K562 (cell line): ENCODE results near the gene PRKCB. TPM values are rescaled to one million over a fixed set of nuclear protein-coding genes. Genes with fewer than 3 reads are reported as not detected.

Source experiments
- CCAR2 ChIP-seq: fragments of 200-400 bp; formaldehyde crosslinking; IDR thresholded peaks from 2 replicates; pipeline ENCODE4 v1.6.1; 2017; ENCODE audit warnings: mild to moderate bottlenecking, low read depth, low read length
- MTA2 ChIP-seq: fragments of 450-650 bp; IDR thresholded peaks from 2 replicates; pipeline ENCODE4 v1.6.1; 2016; ENCODE audit warnings: low read depth
- TAF1 ChIP-seq: IDR thresholded peaks from 2 replicates; pipeline ENCODE4 v1.6.1; 2011; ENCODE audit warnings: mild to moderate bottlenecking, low read length, moderate library complexity; ENCODE audit not compliant: insufficient read depth, control insufficient read depth, severe bottlenecking; ENCODE audit errors: extremely low read depth
- polyA plus RNA-seq, 8 experiments: library from polyadenylated mRNA; depleted of rRNA in 4 of 8; stranded (reverse) in 5 of 8; unstranded in 3 of 8; fragments of >200 nt; fragmentation: Nextera tagmentation in 2 of 8; fragmentation: Illumina TruSeq in 1 of 8; extraction: Ambion mirVana in 2 of 8; extraction: Trizol in 1 of 8; gene quantifications; 2 replicates each; pipeline versions ENCODE4 v1.2.1 to v1.2.3, GENCODE V29; 2011 to 2014; ENCODE audit warnings: inconsistent platforms in 1 of 8, missing spikeins in 1 of 8
- total RNA-seq, 7 experiments: library from RNA; depleted of rRNA in 6 of 7; stranded (reverse); fragments of >200 nt in 6 of 7; fragmentation: Illumina TruSeq in 2 of 7; extraction: Trizol in 2 of 7; gene quantifications; 2 replicates each; pipeline versions ENCODE4 v1.2.1 to v1.2.3, GENCODE V29; 2011 to 2021; ENCODE audit warnings: low replicate concordance in 1 of 7
- TF ChIP-seq, protein P1 (sequence below): fragments of 200-400 bp; formaldehyde crosslinking; IDR thresholded peaks from 2 replicates; pipeline ENCODE4 v1.6.1; 2017; ENCODE audit warnings: mild to moderate bottlenecking, low read depth, low read length, moderate library complexity
- TF ChIP-seq, protein P2 (sequence below), 2 experiments: fragments of 450-650 bp in 1 of 2; IDR thresholded peaks; 2 replicates each; pipeline ENCODE4 v1.6.1; 2011 to 2017; ENCODE audit warnings: low read depth in 2 of 2, antibody characterized with exemption in 1 of 2, borderline replicate concordance in 1 of 2, low read length in 1 of 2, mild to moderate bottlenecking in 1 of 2, mixed read lengths in 1 of 2; ENCODE audit not compliant: control insufficient read depth in 1 of 2
- TF ChIP-seq, protein P3 (sequence below): fragments of 250-450 bp; sonication (Bioruptor Pico); IDR thresholded peaks from 2 replicates; pipeline ENCODE4 v1.6.1; 2021; ENCODE audit warnings: mild to moderate bottlenecking
- TF ChIP-seq, protein P4 (sequence below): fragments of 450-650 bp; formaldehyde crosslinking; IDR thresholded peaks from 2 replicates; pipeline ENCODE4 v1.4.0; 2022; ENCODE audit warnings: missing genetic modification characterization
- TF ChIP-seq, protein P5 (sequence below), 2 experiments: fragments of 150-350 bp in 1 of 2; IDR thresholded peaks; 2 replicates each; pipeline ENCODE4 v1.6.1; 2012 to 2016; ENCODE audit warnings: low read depth in 2 of 2, low read length in 2 of 2, mild to moderate bottlenecking in 1 of 2, moderate library complexity in 1 of 2
- TF ChIP-seq, protein P6 (sequence below): fragments of 150-350 bp; IDR thresholded peaks from 2 replicates; pipeline ENCODE4 v1.6.1; 2014; ENCODE audit warnings: low read depth, mild to moderate bottlenecking, low read length, borderline replicate concordance

Gene PRKCB
- total and polyA plus RNA-seq, 9 of the 15 experiments (the other 6 are each of a cell fraction or from before 2014, with no cell fraction given) = 49.9 to 276 (median 148) TPM

DNA sequence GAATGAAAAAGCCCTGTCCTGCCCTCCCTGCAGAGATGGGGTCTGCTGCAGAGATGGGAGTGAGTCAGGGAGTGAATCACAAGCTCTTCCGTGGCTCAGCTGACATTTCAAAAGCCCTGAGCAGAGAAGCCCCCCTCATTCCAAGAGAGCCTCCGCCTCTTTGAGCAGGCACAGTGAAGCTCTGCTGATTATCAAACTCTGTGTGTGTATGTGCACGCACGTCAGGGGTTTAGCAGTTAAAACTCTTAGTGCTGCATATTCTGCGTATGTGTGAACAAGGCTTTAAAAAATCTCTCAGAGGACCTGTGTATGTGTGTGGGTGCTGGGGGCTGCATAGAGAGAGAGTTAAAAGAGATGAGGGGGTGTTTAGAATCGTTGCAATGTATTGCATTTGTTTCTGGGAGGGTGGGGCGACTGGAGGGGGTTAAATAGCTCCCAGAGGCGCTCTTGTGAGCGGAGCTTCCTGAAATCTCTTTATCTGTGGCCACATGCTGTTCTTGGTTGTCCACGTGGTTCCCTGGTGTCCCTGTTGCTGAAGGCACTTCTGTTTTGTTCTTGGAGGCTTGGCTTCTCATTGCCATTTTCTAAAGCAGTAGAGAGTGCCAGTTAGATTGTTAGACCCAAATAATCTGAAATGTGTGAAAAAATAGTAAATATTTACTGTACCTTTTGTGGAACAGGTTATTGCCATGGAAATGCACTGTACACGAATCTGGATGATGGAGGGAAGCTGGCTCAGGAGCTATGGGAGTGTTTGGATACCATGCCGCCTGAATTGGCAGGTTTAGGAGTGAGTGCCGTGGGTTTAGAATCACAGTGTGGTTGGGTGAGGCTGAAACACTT lies 116.6 kb downstream of the PRKCB start (continued):
- TF ChIP-seq, protein P1, sequence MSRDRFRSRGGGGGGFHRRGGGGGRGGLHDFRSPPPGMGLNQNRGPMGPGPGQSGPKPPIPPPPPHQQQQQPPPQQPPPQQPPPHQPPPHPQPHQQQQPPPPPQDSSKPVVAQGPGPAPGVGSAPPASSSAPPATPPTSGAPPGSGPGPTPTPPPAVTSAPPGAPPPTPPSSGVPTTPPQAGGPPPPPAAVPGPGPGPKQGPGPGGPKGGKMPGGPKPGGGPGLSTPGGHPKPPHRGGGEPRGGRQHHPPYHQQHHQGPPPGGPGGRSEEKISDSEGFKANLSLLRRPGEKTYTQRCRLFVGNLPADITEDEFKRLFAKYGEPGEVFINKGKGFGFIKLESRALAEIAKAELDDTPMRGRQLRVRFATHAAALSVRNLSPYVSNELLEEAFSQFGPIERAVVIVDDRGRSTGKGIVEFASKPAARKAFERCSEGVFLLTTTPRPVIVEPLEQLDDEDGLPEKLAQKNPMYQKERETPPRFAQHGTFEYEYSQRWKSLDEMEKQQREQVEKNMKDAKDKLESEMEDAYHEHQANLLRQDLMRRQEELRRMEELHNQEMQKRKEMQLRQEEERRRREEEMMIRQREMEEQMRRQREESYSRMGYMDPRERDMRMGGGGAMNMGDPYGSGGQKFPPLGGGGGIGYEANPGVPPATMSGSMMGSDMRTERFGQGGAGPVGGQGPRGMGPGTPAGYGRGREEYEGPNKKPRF = no peak
- TF ChIP-seq, protein P2, sequence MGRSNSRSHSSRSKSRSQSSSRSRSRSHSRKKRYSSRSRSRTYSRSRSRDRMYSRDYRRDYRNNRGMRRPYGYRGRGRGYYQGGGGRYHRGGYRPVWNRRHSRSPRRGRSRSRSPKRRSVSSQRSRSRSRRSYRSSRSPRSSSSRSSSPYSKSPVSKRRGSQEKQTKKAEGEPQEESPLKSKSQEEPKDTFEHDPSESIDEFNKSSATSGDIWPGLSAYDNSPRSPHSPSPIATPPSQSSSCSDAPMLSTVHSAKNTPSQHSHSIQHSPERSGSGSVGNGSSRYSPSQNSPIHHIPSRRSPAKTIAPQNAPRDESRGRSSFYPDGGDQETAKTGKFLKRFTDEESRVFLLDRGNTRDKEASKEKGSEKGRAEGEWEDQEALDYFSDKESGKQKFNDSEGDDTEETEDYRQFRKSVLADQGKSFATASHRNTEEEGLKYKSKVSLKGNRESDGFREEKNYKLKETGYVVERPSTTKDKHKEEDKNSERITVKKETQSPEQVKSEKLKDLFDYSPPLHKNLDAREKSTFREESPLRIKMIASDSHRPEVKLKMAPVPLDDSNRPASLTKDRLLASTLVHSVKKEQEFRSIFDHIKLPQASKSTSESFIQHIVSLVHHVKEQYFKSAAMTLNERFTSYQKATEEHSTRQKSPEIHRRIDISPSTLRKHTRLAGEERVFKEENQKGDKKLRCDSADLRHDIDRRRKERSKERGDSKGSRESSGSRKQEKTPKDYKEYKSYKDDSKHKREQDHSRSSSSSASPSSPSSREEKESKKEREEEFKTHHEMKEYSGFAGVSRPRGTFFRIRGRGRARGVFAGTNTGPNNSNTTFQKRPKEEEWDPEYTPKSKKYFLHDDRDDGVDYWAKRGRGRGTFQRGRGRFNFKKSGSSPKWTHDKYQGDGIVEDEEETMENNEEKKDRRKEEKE (IDR thresholded peaks at IDR 0.05; ENCODE audit: borderline replicate concordance in 1 of 2, control insufficient read depth in 1 of 2, low read depth in 2 of 2, low read length in 1 of 2) = no peak
- TF ChIP-seq, protein P3, sequence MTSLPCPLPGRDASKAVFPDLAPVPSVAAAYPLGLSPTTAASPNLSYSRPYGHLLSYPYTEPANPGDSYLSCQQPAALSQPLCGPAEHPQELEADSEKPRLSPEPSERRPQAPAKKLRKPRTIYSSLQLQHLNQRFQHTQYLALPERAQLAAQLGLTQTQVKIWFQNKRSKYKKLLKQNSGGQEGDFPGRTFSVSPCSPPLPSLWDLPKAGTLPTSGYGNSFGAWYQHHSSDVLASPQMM = no peak
- TF ChIP-seq, protein P4, sequence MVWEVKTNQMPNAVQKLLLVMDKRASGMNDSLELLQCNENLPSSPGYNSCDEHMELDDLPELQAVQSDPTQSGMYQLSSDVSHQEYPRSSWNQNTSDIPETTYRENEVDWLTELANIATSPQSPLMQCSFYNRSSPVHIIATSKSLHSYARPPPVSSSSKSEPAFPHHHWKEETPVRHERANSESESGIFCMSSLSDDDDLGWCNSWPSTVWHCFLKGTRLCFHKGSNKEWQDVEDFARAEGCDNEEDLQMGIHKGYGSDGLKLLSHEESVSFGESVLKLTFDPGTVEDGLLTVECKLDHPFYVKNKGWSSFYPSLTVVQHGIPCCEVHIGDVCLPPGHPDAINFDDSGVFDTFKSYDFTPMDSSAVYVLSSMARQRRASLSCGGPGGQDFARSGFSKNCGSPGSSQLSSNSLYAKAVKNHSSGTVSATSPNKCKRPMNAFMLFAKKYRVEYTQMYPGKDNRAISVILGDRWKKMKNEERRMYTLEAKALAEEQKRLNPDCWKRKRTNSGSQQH (CRISPR knock-in tag) = no peak
- TF ChIP-seq, protein P5, sequence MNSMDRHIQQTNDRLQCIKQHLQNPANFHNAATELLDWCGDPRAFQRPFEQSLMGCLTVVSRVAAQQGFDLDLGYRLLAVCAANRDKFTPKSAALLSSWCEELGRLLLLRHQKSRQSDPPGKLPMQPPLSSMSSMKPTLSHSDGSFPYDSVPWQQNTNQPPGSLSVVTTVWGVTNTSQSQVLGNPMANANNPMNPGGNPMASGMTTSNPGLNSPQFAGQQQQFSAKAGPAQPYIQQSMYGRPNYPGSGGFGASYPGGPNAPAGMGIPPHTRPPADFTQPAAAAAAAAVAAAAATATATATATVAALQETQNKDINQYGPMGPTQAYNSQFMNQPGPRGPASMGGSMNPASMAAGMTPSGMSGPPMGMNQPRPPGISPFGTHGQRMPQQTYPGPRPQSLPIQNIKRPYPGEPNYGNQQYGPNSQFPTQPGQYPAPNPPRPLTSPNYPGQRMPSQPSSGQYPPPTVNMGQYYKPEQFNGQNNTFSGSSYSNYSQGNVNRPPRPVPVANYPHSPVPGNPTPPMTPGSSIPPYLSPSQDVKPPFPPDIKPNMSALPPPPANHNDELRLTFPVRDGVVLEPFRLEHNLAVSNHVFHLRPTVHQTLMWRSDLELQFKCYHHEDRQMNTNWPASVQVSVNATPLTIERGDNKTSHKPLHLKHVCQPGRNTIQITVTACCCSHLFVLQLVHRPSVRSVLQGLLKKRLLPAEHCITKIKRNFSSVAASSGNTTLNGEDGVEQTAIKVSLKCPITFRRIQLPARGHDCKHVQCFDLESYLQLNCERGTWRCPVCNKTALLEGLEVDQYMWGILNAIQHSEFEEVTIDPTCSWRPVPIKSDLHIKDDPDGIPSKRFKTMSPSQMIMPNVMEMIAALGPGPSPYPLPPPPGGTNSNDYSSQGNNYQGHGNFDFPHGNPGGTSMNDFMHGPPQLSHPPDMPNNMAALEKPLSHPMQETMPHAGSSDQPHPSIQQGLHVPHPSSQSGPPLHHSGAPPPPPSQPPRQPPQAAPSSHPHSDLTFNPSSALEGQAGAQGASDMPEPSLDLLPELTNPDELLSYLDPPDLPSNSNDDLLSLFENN (IDR thresholded peaks at IDR 0.05; ENCODE audit: low read depth in 2 of 2, low read length in 2 of 2) = no peak
- TF ChIP-seq TAF1 (no peak), MTA2 (no peak), CCAR2 (no peak)
- TF ChIP-seq, protein P6, sequence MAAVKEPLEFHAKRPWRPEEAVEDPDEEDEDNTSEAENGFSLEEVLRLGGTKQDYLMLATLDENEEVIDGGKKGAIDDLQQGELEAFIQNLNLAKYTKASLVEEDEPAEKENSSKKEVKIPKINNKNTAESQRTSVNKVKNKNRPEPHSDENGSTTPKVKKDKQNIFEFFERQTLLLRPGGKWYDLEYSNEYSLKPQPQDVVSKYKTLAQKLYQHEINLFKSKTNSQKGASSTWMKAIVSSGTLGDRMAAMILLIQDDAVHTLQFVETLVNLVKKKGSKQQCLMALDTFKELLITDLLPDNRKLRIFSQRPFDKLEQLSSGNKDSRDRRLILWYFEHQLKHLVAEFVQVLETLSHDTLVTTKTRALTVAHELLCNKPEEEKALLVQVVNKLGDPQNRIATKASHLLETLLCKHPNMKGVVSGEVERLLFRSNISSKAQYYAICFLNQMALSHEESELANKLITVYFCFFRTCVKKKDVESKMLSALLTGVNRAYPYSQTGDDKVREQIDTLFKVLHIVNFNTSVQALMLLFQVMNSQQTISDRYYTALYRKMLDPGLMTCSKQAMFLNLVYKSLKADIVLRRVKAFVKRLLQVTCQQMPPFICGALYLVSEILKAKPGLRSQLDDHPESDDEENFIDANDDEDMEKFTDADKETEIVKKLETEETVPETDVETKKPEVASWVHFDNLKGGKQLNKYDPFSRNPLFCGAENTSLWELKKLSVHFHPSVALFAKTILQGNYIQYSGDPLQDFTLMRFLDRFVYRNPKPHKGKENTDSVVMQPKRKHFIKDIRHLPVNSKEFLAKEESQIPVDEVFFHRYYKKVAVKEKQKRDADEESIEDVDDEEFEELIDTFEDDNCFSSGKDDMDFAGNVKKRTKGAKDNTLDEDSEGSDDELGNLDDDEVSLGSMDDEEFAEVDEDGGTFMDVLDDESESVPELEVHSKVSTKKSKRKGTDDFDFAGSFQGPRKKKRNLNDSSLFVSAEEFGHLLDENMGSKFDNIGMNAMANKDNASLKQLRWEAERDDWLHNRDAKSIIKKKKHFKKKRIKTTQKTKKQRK = no peak
